IMR-90 (cell line): ENCODE measurements around the gene WNK1. TPM values are rescaled to one million over a fixed set of nuclear protein-coding genes. Genes with fewer than 3 reads are reported as not detected.

ENCODE experiments used
- ATAC-seq: fragments of 200-7000 bp; cut with Tn5 transposase; 2 replicates; pipeline ENCODE4 v1.9.1; 2020; ENCODE audit warnings: low read depth, mild to moderate bottlenecking, moderate library complexity
- BruUV-seq: library from RNA; stranded (reverse); fragments of 400-500 nt; replicated peaks from 2 replicates; lab custom pipeline; 2021; lab: Mats Ljungman, UMichigan
- CTCF ChIA-PET: fragments of 300-600 bp; formaldehyde crosslinking; extraction: SDS; loops from one replicate; lab custom pipeline; 2021; ENCODE audit warnings: antibody characterized with exemption; lab: Yijun Ruan, JAX
- POLR2A ChIA-PET: fragments of 300-600 bp; sonication (Branson Sonifier 250); formaldehyde crosslinking; loops from one replicate; lab custom pipeline; 2022; ENCODE audit warnings: antibody characterized with exemption; ENCODE audit not compliant: unreplicated experiment; lab: Charles Lee
- DNase-seq: peaks from one replicate; pipeline ENCODE4 v3.0.0; 2013
- H2AFZ ChIP-seq: replicated peaks from 2 replicates; pipeline ENCODE3; 2013; ENCODE audit warnings: low read length, mild to moderate bottlenecking; ENCODE audit not compliant: poor library complexity
- H2AK5ac ChIP-seq: 2 replicates; pipeline ENCODE4 v1.6.1; 2013; ENCODE audit warnings: low read depth, low read length, inconsistent platforms
- H2AK9ac ChIP-seq: replicated peaks from 2 replicates; pipeline ENCODE3; 2013; ENCODE audit warnings: mild to moderate bottlenecking, low read depth, low read length, moderate library complexity; ENCODE audit not compliant: poor library complexity
- H2BK120ac ChIP-seq: 2 replicates; pipeline ENCODE4 v1.6.1; 2013; ENCODE audit warnings: low read depth, low read length, inconsistent platforms
- H2BK15ac ChIP-seq: 3 replicates; pipeline ENCODE4 v1.6.1; 2013; ENCODE audit warnings: low read depth, low read length, inconsistent platforms
- H2BK20ac ChIP-seq: 2 replicates; pipeline ENCODE4 v1.6.1; 2013; ENCODE audit warnings: low read depth, mild to moderate bottlenecking, inconsistent platforms, low read length, moderate library complexity
- H2BK5ac ChIP-seq: 2 replicates; pipeline ENCODE4 v1.6.1; 2013; ENCODE audit warnings: mild to moderate bottlenecking, low read depth, low read length, inconsistent platforms; ENCODE audit not compliant: poor library complexity, severe bottlenecking
- H3K14ac ChIP-seq: replicated peaks from 2 replicates; pipeline ENCODE4 v1.6.1; 2013; ENCODE audit warnings: low read depth, low read length, inconsistent platforms
- H3K18ac ChIP-seq: 2 replicates; pipeline ENCODE4 v1.6.1; 2013; ENCODE audit warnings: low read depth, low read length, control low read depth
- H3K23ac ChIP-seq: 2 replicates; pipeline ENCODE4 v1.6.1; 2013; ENCODE audit warnings: low read depth, low read length, inconsistent platforms
- H3K27ac ChIP-seq: 2 replicates; pipeline ENCODE4 v1.5.1; 2013; ENCODE audit warnings: mild to moderate bottlenecking, control low read depth, low read length; ENCODE audit not compliant: insufficient read depth
- H3K27me3 ChIP-seq: 2 replicates; pipeline ENCODE4 v1.6.1; 2013; ENCODE audit warnings: low read length; ENCODE audit not compliant: control insufficient read depth, insufficient read depth
- H3K36me3 ChIP-seq: 2 replicates; pipeline ENCODE4 v1.6.1; 2013; ENCODE audit warnings: low read length, mixed read lengths; ENCODE audit not compliant: control insufficient read depth, insufficient read depth
- H3K4ac ChIP-seq: 2 replicates; pipeline ENCODE4 v1.6.1; 2013; ENCODE audit warnings: low read depth, low read length, inconsistent platforms
- H3K4me1 ChIP-seq: 2 replicates; pipeline ENCODE4 v1.6.1; 2013; ENCODE audit warnings: low read length, mixed read lengths; ENCODE audit not compliant: control insufficient read depth, insufficient read depth
- H3K4me2 ChIP-seq: 2 replicates; pipeline ENCODE4 v1.6.1; 2013; ENCODE audit warnings: low read depth, mild to moderate bottlenecking, control low read depth, low read length, moderate library complexity
- H3K4me3 ChIP-seq: 2 replicates; pipeline ENCODE4 v1.5.1; 2013; ENCODE audit warnings: low read depth, mild to moderate bottlenecking, control low read depth, low read length, moderate library complexity; ENCODE audit not compliant: insufficient read depth
- H3K56ac ChIP-seq: 2 replicates; pipeline ENCODE4 v1.6.1; 2013; ENCODE audit warnings: low read length, inconsistent platforms; ENCODE audit not compliant: insufficient read depth; ENCODE audit errors: extremely low read depth
- H3K79me1 ChIP-seq, 2 experiments: 2 replicates each; pipeline ENCODE4 v1.6.1; 2013; ENCODE audit warnings: low read length in 2 of 2, inconsistent platforms in 1 of 2, low read depth in 1 of 2
- H3K9ac ChIP-seq: 2 replicates; pipeline ENCODE4 v1.6.1; 2013; ENCODE audit warnings: low read depth, low read length, control low read depth
- H3K9me1 ChIP-seq: 2 replicates; pipeline ENCODE4 v1.6.1; 2013; ENCODE audit warnings: low read length, inconsistent platforms; ENCODE audit not compliant: insufficient read depth
- H3K9me3 ChIP-seq: 2 replicates; pipeline ENCODE4 v1.6.1; 2013; ENCODE audit warnings: low read length; ENCODE audit not compliant: control insufficient read depth, insufficient read depth
- H4K20me1 ChIP-seq: 2 replicates; pipeline ENCODE4 v1.6.1; 2013; ENCODE audit warnings: low read length, inconsistent platforms; ENCODE audit not compliant: insufficient read depth
- H4K5ac ChIP-seq: 2 replicates; pipeline ENCODE4 v1.6.1; 2013; ENCODE audit warnings: mild to moderate bottlenecking, low read depth, low read length, control low read depth
- H4K8ac ChIP-seq, 2 experiments: 2 replicates each; pipeline ENCODE4 v1.6.1; 2013; ENCODE audit warnings: low read depth in 2 of 2, low read length in 2 of 2, control low read depth in 1 of 2, inconsistent platforms in 1 of 2
- H4K91ac ChIP-seq: 2 replicates; pipeline ENCODE4 v1.6.1; 2013; ENCODE audit warnings: low read depth, low read length, inconsistent platforms; ENCODE audit not compliant: insufficient read depth
- CEBPB ChIP-seq: IDR thresholded peaks from 2 replicates; pipeline ENCODE4 v1.6.1; 2012; ENCODE audit warnings: low read depth, low read length, improper control_type of control experiment
- CHD1 ChIP-seq: IDR thresholded peaks from 2 replicates; pipeline ENCODE4 v1.6.1; 2012; ENCODE audit warnings: low read depth, low read length, improper control_type of control experiment
- MAFK ChIP-seq: IDR thresholded peaks from 2 replicates; pipeline ENCODE4 v1.6.1; 2012; ENCODE audit warnings: low read depth, low read length, improper control_type of control experiment
- NFE2L2 ChIP-seq: fragments of 150-350 bp; IDR thresholded peaks from 2 replicates; pipeline ENCODE4 v1.6.1; 2016; ENCODE audit warnings: low read depth, mild to moderate bottlenecking, low read length
- POLR2A ChIP-seq: IDR thresholded peaks from 2 replicates; pipeline ENCODE4 v1.6.1; 2012; ENCODE audit warnings: mild to moderate bottlenecking, low read depth, low read length
- RCOR1 ChIP-seq: IDR thresholded peaks from 2 replicates; pipeline ENCODE4 v1.6.1; 2012; ENCODE audit warnings: mild to moderate bottlenecking, low read length, improper control_type of control experiment; ENCODE audit not compliant: insufficient replicate concordance
- RFX5 ChIP-seq: IDR thresholded peaks from 2 replicates; pipeline ENCODE4 v1.8.0; 2012; ENCODE audit warnings: low read depth, mild to moderate bottlenecking, low read length, moderate library complexity
- SMC3 ChIP-seq: fragments of 150-350 bp; IDR thresholded peaks from 2 replicates; pipeline ENCODE4 v1.6.1; 2016; ENCODE audit warnings: low read depth, mild to moderate bottlenecking, antibody characterized with exemption, low read length, moderate library complexity
- USF2 ChIP-seq: fragments of 150-350 bp; IDR thresholded peaks from 2 replicates; pipeline ENCODE4 v1.6.1; 2017; ENCODE audit warnings: mild to moderate bottlenecking, antibody characterized with exemption, low read length, low read depth
- WGBS, 2 experiments: methylation state at CpG; one replicate each; pipeline versions ENCODE4 v1.1.5 to v1.1.7; 2013; ENCODE audit warnings: missing lambda C conversion rate in 2 of 2; ENCODE audit not compliant: insufficient read length in 1 of 2; ENCODE audit errors: extremely low coverage in 2 of 2; 5-methylcytosine and 5-hydroxymethylcytosine counted together
- dilution Hi-C: fragments of 300-500 bp; cut with HindIII; formaldehyde crosslinking; loops from one replicate; pipeline ENCODE4 v1.14.3; 2018; ENCODE audit warnings: low sequenced_read_pairs; ENCODE audit not compliant: unreplicated experiment
- in situ Hi-C: fragments of 300-500 bp; cut with MboI; formaldehyde crosslinking; loops from 3 replicates; pipeline ENCODE4 v1.14.3; 2019; ENCODE audit warnings: low sequenced_read_pairs, inconsistent platforms, mixed read lengths
- intact Hi-C: fragments of 100-400 bp; cut with micrococcal nuclease; formaldehyde crosslinking; loops from 2 replicates; pipeline ENCODE4 v1.10.0; 2022
- polyA plus RNA-seq, 3 experiments: library from polyadenylated mRNA; depleted of rRNA; stranded (reverse); fragments of >200 nt; gene quantifications; 2 replicates each; pipeline ENCODE4 v1.2.3, GENCODE V29; 2012; ENCODE audit warnings: low replicate concordance in 1 of 3
- total RNA-seq: library from RNA; depleted of rRNA; stranded (reverse); fragments of >200 nt; gene quantifications from 2 replicates; pipeline ENCODE4 v1.2.3, GENCODE V29; 2012

Gene WNK1
- total and polyA plus RNA-seq, 2 of the 4 experiments (the other 2 are of a cell fraction) = 36.9 to 42.8 TPM

- intact Hi-C loops (no loop called here), in situ Hi-C loops (loop anchor here (10.0 kb wide), 1 partner anchor 379 kb away; no protein-coding TSS in a partner anchor), dilution Hi-C loops (no loop called here)
- no peaks in the 10 kb centered on the region for H3K4me1 ChIP-seq
- H3K79me1 ChIP-seq = peaks cover under 1 to 6% of the 10 kb centered on the region in 2 experiments; a peak in 2 of 4 replicates
- H2AK9ac ChIP-seq = no peak overlapping the region
- H3K27me3 ChIP-seq = no peaks in the 10 kb centered on the region
- H3K18ac ChIP-seq = no peak overlapping the region
- 0 out of 2 replicates have a peak, but pooled peaks cover 5% of the 10 kb centered on the region for H4K20me1 ChIP-seq
- no peaks in the 10 kb centered on the region for H3K9me3 ChIP-seq
- TF ChIP-seq NFE2L2 (no peak), MAFK (no peak), CHD1 (no peak), CEBPB (0 out of 2 replicates have a peak, but pooled peaks have one; percentile 12), RCOR1 (no peak), POLR2A (no peak), USF2 (no peak), SMC3 (no peak), RFX5 (no peak)
- ChIA-PET POLR2A (no interaction called here), CTCF (no interaction called here)
- peak; percentile 68 for DNase-seq
- no peaks in the 10 kb centered on the region for H3K36me3 ChIP-seq
- H3K9me1 ChIP-seq = 0 out of 2 replicates have a peak, but pooled peaks cover 3% of the 10 kb centered on the region
- no CpG with 5 or more reads among the region's 7 CpGs for WGBS, 2 experiments
- H2BK5ac ChIP-seq = no peak overlapping the region
- H3K23ac ChIP-seq = 0 out of 2 replicates have a peak overlapping the region, but pooled peaks have one; percentile 0
- H3K4me3 ChIP-seq = no peak overlapping the region
- no peak overlapping the region for H2BK120ac ChIP-seq
- peak overlapping the region; percentile 72 for H2AFZ ChIP-seq
- no peak overlapping the region for H4K91ac ChIP-seq
- no peak overlapping the region for H3K56ac ChIP-seq
- peak overlapping the region; percentile 31 to 35; a peak in 2 of 4 replicates for H4K8ac ChIP-seq
- 0 out of 2 replicates have a peak overlapping the region, but pooled peaks have one; percentile 11 for H2AK5ac ChIP-seq
- H3K14ac ChIP-seq = peak overlapping the region; percentile 35; the same call in 1 of the 2 replicates
- H2BK20ac ChIP-seq = no peak overlapping the region
- no peak overlapping the region for H2BK15ac ChIP-seq
- H3K9ac ChIP-seq = no peak overlapping the region
- no peak overlapping the region for H3K4ac ChIP-seq
- no peak overlapping the region for H3K27ac ChIP-seq
- H3K4me2 ChIP-seq = no peak overlapping the region
- ATAC-seq = no peak
- no TSS peak for BruUV-seq
- no peak overlapping the region for H4K5ac ChIP-seq
Measured at GRCh38 chr12:953776-954175, 201.4 kb downstream of the WNK1 start.
